GM10266 (cell line): ENCODE results near the gene PLA2G7.

Experiments used
- DNase-seq: peaks from one replicate; pipeline ENCODE4 v3.0.0; 2012; ENCODE audit errors: extremely low spot score
- TF ChIP-seq, protein P1 (sequence below): IDR thresholded peaks from 2 replicates; pipeline ENCODE4 v1.5.1; 2012; ENCODE audit warnings: mild to moderate bottlenecking, low read depth; ENCODE audit not compliant: control insufficient read depth, insufficient read depth; ENCODE audit errors: missing control alignments

Gene PLA2G7

GRCh38 chr6:46711491-46711890 lies 23.7 kb downstream of the PLA2G7 start:
- DNase-seq = no peak
- TF ChIP-seq, protein P1, sequence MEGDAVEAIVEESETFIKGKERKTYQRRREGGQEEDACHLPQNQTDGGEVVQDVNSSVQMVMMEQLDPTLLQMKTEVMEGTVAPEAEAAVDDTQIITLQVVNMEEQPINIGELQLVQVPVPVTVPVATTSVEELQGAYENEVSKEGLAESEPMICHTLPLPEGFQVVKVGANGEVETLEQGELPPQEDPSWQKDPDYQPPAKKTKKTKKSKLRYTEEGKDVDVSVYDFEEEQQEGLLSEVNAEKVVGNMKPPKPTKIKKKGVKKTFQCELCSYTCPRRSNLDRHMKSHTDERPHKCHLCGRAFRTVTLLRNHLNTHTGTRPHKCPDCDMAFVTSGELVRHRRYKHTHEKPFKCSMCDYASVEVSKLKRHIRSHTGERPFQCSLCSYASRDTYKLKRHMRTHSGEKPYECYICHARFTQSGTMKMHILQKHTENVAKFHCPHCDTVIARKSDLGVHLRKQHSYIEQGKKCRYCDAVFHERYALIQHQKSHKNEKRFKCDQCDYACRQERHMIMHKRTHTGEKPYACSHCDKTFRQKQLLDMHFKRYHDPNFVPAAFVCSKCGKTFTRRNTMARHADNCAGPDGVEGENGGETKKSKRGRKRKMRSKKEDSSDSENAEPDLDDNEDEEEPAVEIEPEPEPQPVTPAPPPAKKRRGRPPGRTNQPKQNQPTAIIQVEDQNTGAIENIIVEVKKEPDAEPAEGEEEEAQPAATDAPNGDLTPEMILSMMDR = no peak

- TF ChIP-seq, protein P1 = no peak
- no peak for DNase-seq
These were observed 28.7 kb downstream of the PLA2G7 start for GRCh38 chr6:46706464-46706863.

DNA sequence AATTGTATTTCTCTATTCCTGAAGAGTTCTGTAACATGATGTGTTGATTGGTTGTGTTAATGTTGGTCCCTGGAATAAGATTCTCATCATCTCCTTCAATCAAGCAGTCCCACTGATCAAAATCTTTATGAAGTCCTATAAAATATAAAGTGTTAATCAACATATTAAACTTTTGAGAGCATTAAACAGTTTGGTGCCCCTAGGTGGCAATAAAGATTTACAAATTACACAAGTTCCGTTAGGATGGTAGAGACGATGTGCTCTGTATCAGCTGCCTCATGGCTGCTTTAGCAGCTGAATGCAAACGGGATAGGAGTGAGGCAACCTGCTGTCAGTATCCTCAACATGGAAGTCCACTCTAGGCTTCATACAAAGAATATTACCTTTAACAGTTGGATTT lies 30.6 kb downstream of the PLA2G7 start:
- DNase-seq = no peak
- TF ChIP-seq, protein P1 = no peak

- TF ChIP-seq, protein P1 = no peak
- DNase-seq = no peak
These were observed 35.2 kb downstream of the PLA2G7 start for GRCh38 chr6:46699970-46700369.

DNA sequence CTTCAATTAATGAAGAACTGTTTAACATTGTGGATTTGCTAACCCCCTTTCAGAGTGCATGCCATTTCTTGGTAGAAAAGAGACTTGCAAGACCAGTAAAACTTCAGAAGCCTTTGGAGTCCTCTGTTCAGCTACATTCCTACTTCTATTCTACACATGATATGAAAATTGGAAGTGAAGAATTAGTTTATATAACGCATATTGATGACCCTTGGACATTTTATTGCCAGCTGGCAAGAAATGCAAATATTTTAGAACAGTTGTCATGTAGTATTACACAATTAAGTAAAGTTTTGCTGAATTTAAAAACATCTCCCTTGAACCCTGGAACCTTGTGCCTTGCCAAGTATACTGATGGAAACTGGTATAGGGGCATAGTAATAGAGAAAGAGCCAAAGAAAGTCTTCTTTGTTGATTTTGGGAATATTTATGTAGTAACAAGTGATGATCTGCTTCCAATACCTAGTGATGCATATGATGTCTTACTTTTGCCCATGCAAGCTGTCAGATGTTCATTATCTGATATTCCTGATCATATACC lies 44.2 kb downstream of the PLA2G7 start:
- TF ChIP-seq, protein P1 = no peak
- no peak for DNase-seq

- no peak for DNase-seq
- TF ChIP-seq, protein P1 = no peak
These were observed 44.9 kb downstream of the PLA2G7 start for GRCh38 chr6:46690141-46690755.

DNA sequence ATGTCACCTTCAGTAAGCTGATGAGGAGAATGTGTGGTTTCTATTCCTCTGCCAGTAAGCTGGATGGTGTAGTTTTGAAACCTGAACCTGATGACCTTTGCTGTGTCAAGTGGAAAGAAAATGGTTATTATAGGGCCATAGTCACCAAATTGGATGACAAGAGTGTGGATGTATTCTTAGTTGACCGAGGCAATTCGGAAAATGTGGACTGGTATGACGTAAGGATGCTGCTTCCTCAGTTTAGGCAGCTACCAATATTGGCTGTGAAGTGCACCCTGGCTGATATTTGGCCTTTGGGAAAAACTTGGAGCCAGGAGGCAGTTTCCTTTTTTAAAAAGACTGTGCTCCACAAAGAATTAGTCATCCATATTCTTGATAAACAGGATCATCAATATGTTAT lies 45.5 kb downstream of the PLA2G7 start:
- TF ChIP-seq, protein P1 = no peak
- no peak for DNase-seq
